H1 (cell line): Measurements from ENCODE around the gene PNPLA8. TPM values are rescaled to one million over a fixed set of nuclear protein-coding genes. Genes with fewer than 3 reads are reported as not detected.
A peak's percentile ranks its signal among the peaks of the same experiment; 100 is the strongest.

Source experiments
- CTCF ChIA-PET: fragments of 300-600 bp; sonication (Branson Sonifier 250); formaldehyde crosslinking; loops from one replicate; lab custom pipeline; 2021; ENCODE audit not compliant: partially characterized antibody; lab: Charles Lee
- POLR2A ChIA-PET: fragments of 300-600 bp; sonication (Branson Sonifier 250); formaldehyde crosslinking; loops from one replicate; lab custom pipeline; 2021; ENCODE audit warnings: inconsistent platforms; ENCODE audit not compliant: partially characterized antibody; lab: Charles Lee
- DNase-seq, 2 experiments: peaks; one replicate each; pipeline versions ENCODE4 v3.0.0 to v3.0.0-alpha.2; 2010 to 2022; ENCODE audit warnings: low spot score in 2 of 2, low read depth in 1 of 2, mixed read lengths in 1 of 2
- FAIRE-seq: peaks from 2 replicates; lab custom pipeline; 2011; peaks lifted over from hg19 to GRCh38; lab: Jason Lieb, UNC
- H2AFZ ChIP-seq: 2 replicates; pipeline ENCODE4 v1.8.1; 2012; ENCODE audit warnings: low read length, inconsistent platforms
- H2AK5ac ChIP-seq: 2 replicates; pipeline ENCODE4 v1.6.1; 2013; ENCODE audit warnings: low read depth, low read length
- H2BK120ac ChIP-seq: replicated peaks from 2 replicates; pipeline ENCODE3; 2013; ENCODE audit warnings: low read depth, low read length, inconsistent platforms
- H2BK12ac ChIP-seq: 2 replicates; pipeline ENCODE4 v1.6.1; 2013; ENCODE audit warnings: low read depth, low read length
- H2BK15ac ChIP-seq: 2 replicates; pipeline ENCODE4 v1.6.1; 2013; ENCODE audit warnings: low read length
- H2BK20ac ChIP-seq: 2 replicates; pipeline ENCODE4 v1.6.1; 2013; ENCODE audit warnings: low read length
- H2BK5ac ChIP-seq: 2 replicates; pipeline ENCODE4 v1.6.1; 2013; ENCODE audit warnings: low read depth, low read length
- H3K14ac ChIP-seq: 2 replicates; pipeline ENCODE4 v1.6.1; 2013; ENCODE audit warnings: inconsistent platforms; ENCODE audit not compliant: insufficient read length
- H3K18ac ChIP-seq: 2 replicates; pipeline ENCODE4 v1.6.1; 2013; ENCODE audit warnings: low read length; ENCODE audit errors: extremely low read depth
- H3K23ac ChIP-seq: 2 replicates; pipeline ENCODE4 v1.6.1; 2013; ENCODE audit warnings: inconsistent platforms; ENCODE audit not compliant: insufficient read length
- H3K23me2 ChIP-seq: 2 replicates; pipeline ENCODE4 v1.6.1; 2013; ENCODE audit warnings: low read depth, low read length
- H3K27ac ChIP-seq: 2 replicates; pipeline ENCODE4 v1.6.1; 2011; ENCODE audit warnings: low read depth, low read length, inconsistent platforms
- H3K27me3 ChIP-seq, 4 experiments: replicated peaks in 1 of 4; 1 replicate in 1 of 4; 2 replicates in 3 of 4; pipeline versions ENCODE4 v1.6.1 to v1.8.1; 2011 to 2013; ENCODE audit warnings: low read length in 3 of 4, mild to moderate bottlenecking in 3 of 4, inconsistent platforms in 2 of 4, mixed read lengths in 2 of 4, moderate library complexity in 1 of 4; ENCODE audit not compliant: control insufficient read depth in 3 of 4, insufficient read depth in 3 of 4; ENCODE audit errors: extremely low read depth in 1 of 4
- H3K36me3 ChIP-seq, 4 experiments: 2 replicates each; pipeline versions ENCODE4 v1.6.1 to v1.8.1; 2011 to 2013; ENCODE audit warnings: mild to moderate bottlenecking in 4 of 4, low read length in 3 of 4, moderate library complexity in 2 of 4, control low read depth in 1 of 4, inconsistent platforms in 1 of 4; ENCODE audit not compliant: insufficient read depth in 4 of 4, control insufficient read depth in 2 of 4
- H3K4ac ChIP-seq: replicated peaks from 2 replicates; pipeline ENCODE3; 2013; ENCODE audit warnings: low read length, low read depth, mixed read lengths, inconsistent platforms; ENCODE audit not compliant: insufficient read length
- H3K4me1 ChIP-seq, 4 experiments: replicated peaks in 1 of 4; 1 replicate in 1 of 4; 2 replicates in 3 of 4; pipeline versions ENCODE4 v1.6.1 to v1.8.1; 2011 to 2013; ENCODE audit warnings: low read length in 3 of 4, inconsistent platforms in 2 of 4, mixed read lengths in 1 of 4; ENCODE audit not compliant: insufficient read depth in 4 of 4, control insufficient read depth in 3 of 4
- H3K4me2 ChIP-seq, 2 experiments: 2 replicates each; pipeline versions ENCODE4 v1.6.1 to v1.8.1; 2011 to 2013; ENCODE audit warnings: low read depth in 2 of 2, low read length in 2 of 2, control low read depth in 1 of 2, inconsistent platforms in 1 of 2, mild to moderate bottlenecking in 1 of 2; ENCODE audit not compliant: insufficient read depth in 1 of 2
- H3K4me3 ChIP-seq, 4 experiments: fragments of 200-600, 300-600 bp in 1 of 4; sonication (generic), shearing (Covaris generic), sonication (Bioruptor Twin) in 1 of 4; 2 replicates each; pipeline versions ENCODE4 v1.5.1 to v1.8.1; 2011 to 2016; ENCODE audit warnings: low read length in 4 of 4, low read depth in 3 of 4, control low read depth in 2 of 4, inconsistent platforms in 2 of 4, mild to moderate bottlenecking in 2 of 4, mixed read lengths in 1 of 4, moderate library complexity in 1 of 4; ENCODE audit not compliant: insufficient read depth in 2 of 4; ENCODE audit errors: extremely low read depth in 1 of 4
- H3K56ac ChIP-seq: replicated peaks from 2 replicates; pipeline ENCODE3; 2013; ENCODE audit warnings: low read depth, mild to moderate bottlenecking, mixed read lengths, low read length, inconsistent platforms; ENCODE audit not compliant: insufficient read length
- H3K79me1 ChIP-seq: 2 replicates; pipeline ENCODE4 v1.6.1; 2013; ENCODE audit warnings: low read depth, low read length, control low read depth
- H3K79me2 ChIP-seq, 2 experiments: 2 replicates each; pipeline versions ENCODE4 v1.6.1 to v1.8.1; 2012 to 2013; ENCODE audit warnings: low read length in 2 of 2, mild to moderate bottlenecking in 2 of 2, inconsistent platforms in 1 of 2; ENCODE audit not compliant: insufficient read depth in 2 of 2, control insufficient read depth in 1 of 2
- H3K9ac ChIP-seq, 4 experiments: replicated peaks in 1 of 4; 1 replicate in 1 of 4; 2 replicates in 3 of 4; pipeline versions ENCODE4 v1.6.1 to v1.8.1; 2011 to 2013; ENCODE audit warnings: low read depth in 3 of 4, low read length in 3 of 4, control low read depth in 2 of 4, mild to moderate bottlenecking in 2 of 4, moderate library complexity in 2 of 4, inconsistent platforms in 1 of 4; ENCODE audit errors: extremely low read depth in 1 of 4
- H3K9me3 ChIP-seq, 2 experiments: 2 replicates each; pipeline versions ENCODE4 v1.6.1 to v1.8.1; 2012 to 2013; ENCODE audit warnings: mild to moderate bottlenecking in 2 of 2, moderate library complexity in 2 of 2, control low read depth in 1 of 2, inconsistent platforms in 1 of 2, low read depth in 1 of 2, low read length in 1 of 2, mixed read lengths in 1 of 2; ENCODE audit not compliant: insufficient read depth in 2 of 2
- H4K20me1 ChIP-seq, 2 experiments: replicated peaks in 1 of 2; 2 replicates each; pipeline versions ENCODE3 to v1.8.1; 2011 to 2013; ENCODE audit warnings: inconsistent platforms in 2 of 2, low read length in 2 of 2, mild to moderate bottlenecking in 1 of 2; ENCODE audit not compliant: insufficient read depth in 2 of 2, control insufficient read depth in 1 of 2
- H4K5ac ChIP-seq: 2 replicates; pipeline ENCODE4 v1.6.1; 2013; ENCODE audit warnings: low read length, low read depth, mixed read lengths, inconsistent platforms; ENCODE audit not compliant: insufficient read length
- H4K8ac ChIP-seq: 2 replicates; pipeline ENCODE4 v1.8.0; 2013; ENCODE audit warnings: mild to moderate bottlenecking, moderate library complexity, low read length, inconsistent platforms; ENCODE audit not compliant: insufficient read depth; ENCODE audit errors: extremely low read depth
- H4K91ac ChIP-seq: replicated peaks from 2 replicates; pipeline ENCODE3; 2013; ENCODE audit warnings: low read length, mixed read lengths, inconsistent platforms; ENCODE audit not compliant: insufficient read length
- ATF3 ChIP-seq: IDR thresholded peaks from 2 replicates; pipeline ENCODE4 v1.6.1; 2011; ENCODE audit warnings: low read depth, mild to moderate bottlenecking, low read length; ENCODE audit not compliant: insufficient read depth
- BRCA1 ChIP-seq: IDR thresholded peaks from 2 replicates; pipeline ENCODE4 v1.6.1; 2012; ENCODE audit warnings: low read depth, low read length, improper control_type of control experiment
- FOSL1 ChIP-seq: IDR thresholded peaks from 2 replicates; pipeline ENCODE4 v1.6.1; 2011; ENCODE audit warnings: mild to moderate bottlenecking, low read depth, low read length, moderate library complexity; ENCODE audit not compliant: insufficient read depth
- KDM5A ChIP-seq: fragments of 200-600 bp; IDR thresholded peaks from 2 replicates; pipeline ENCODE4 v1.7.1; 2012; ENCODE audit warnings: mild to moderate bottlenecking, low read length, inconsistent platforms, mixed read lengths
- POU5F1 ChIP-seq: IDR thresholded peaks from 2 replicates; pipeline ENCODE4 v1.6.1; 2011; ENCODE audit warnings: low read depth, mild to moderate bottlenecking, low read length, moderate library complexity
- RFX5 ChIP-seq: IDR thresholded peaks from 2 replicates; pipeline ENCODE4 v1.6.1; 2011; ENCODE audit warnings: low read depth, low read length, improper control_type of control experiment, borderline replicate concordance
- SUZ12 ChIP-seq: fragments of 200-600 bp; sonication (generic); IDR thresholded peaks from 2 replicates; pipeline ENCODE4 v1.6.1; 2012; ENCODE audit warnings: mild to moderate bottlenecking, inconsistent platforms, low read length, moderate library complexity, mixed read lengths
- TAF1 ChIP-seq: IDR thresholded peaks from 2 replicates; pipeline ENCODE4 v1.6.1; 2011; ENCODE audit warnings: mild to moderate bottlenecking, low read depth, low read length
- USF2 ChIP-seq: IDR thresholded peaks from 2 replicates; pipeline ENCODE4 v1.6.1; 2011; ENCODE audit warnings: low read length, improper control_type of control experiment
- WGBS, 2 experiments: shearing (Covaris generic) in 1 of 2; methylation state at CpG; one replicate each; pipeline versions ENCODE4 v1.1.6 to v1.1.7; 2013 to 2015; ENCODE audit warnings: low lambda C conversion rate in 2 of 2, mixed read lengths in 2 of 2, inconsistent platforms in 1 of 2, low coverage in 1 of 2, missing lambda C conversion rate in 1 of 2; ENCODE audit not compliant: insufficient replicate concordance in 2 of 2, insufficient coverage in 1 of 2, insufficient read length in 1 of 2; ENCODE audit errors: extremely low coverage in 1 of 2, missing lambda C conversion rate in 1 of 2; 5-methylcytosine and 5-hydroxymethylcytosine counted together
- polyA plus RNA-seq, 7 experiments: library from polyadenylated mRNA; depleted of rRNA in 3 of 7; stranded (reverse) in 5 of 7; unstranded in 2 of 7; fragments of >200 nt in 5 of 7; fragments of 200-250 nt in 2 of 7; gene quantifications; 1 replicate in 5 of 7; 2 replicates in 1 of 7; 4 replicates in 1 of 7; pipeline versions ENCODE4 v1.2.1 to v1.2.3, GENCODE V29; 2011 to 2013; ENCODE audit warnings: missing spikeins in 2 of 7, mixed read lengths in 2 of 7
- total RNA-seq: library from RNA; stranded (reverse); fragmentation: NEBNext Ultra II Directional; extraction: Animal tissue kit (Norgen Biotek cat#: 25700); gene quantifications from 2 replicates; pipeline ENCODE4 v1.2.1, GENCODE V29; 2021

PNPLA8 gene
- total and polyA plus RNA-seq, 2 of the 8 experiments (the other 6 are each of a cell fraction or from before 2014, with no cell fraction given) = 3.8 to 11.2 TPM

GRCh38 chr7:108569381-108570145, 43.6 kb upstream of the PNPLA8 start, which contains the start of the genes DNAJB9 and THAP5:
Gene DNAJB9, plus strand, starts transcription at chr7:108569874. Its CDS starts 1,853 bp downstream, at chr7:108571727.
Gene THAP5, minus strand, starts transcription at chr7:108569706. Its CDS starts 137 bp downstream, at chr7:108569569.
- peaks cover 0 to 32% (median 9%) of the 10 kb centered on the region in 4 experiments; a peak in 4 of 8 replicates for H3K36me3 ChIP-seq
- peaks cover 0 to 4% (median 1%) of the 10 kb centered on the region in 4 experiments; a peak in 1 of 7 replicates for H3K4me1 ChIP-seq
- H3K56ac ChIP-seq = peak within 1 kb of the TSS; percentile 94
- no peaks in the 10 kb centered on the region; the same call in 1 of the 2 replicates for H3K79me1 ChIP-seq
- H3K23me2 ChIP-seq = peaks cover 4% of the 10 kb centered on the region; the same call in 1 of the 2 replicates
- H3K9me3 ChIP-seq = no peaks in the 10 kb centered on the region
- peak within 1 kb of the TSS; percentile 72 for H4K5ac ChIP-seq
- no peak within 1 kb of the TSS for H2BK12ac ChIP-seq
- POLR2A ChIA-PET = interaction anchor here (0.7 to 2.3 kb wide), 9 partner anchors 8 to 44 kb away, joined by 3 to 21 read pairs (median 4); partner anchors contain the start of gene PNPLA8
- H3K4ac ChIP-seq = no peak within 1 kb of the TSS
- H2BK120ac ChIP-seq = peak within 1 kb of the TSS; percentile 57
- no peak within 1 kb of the TSS for H3K14ac ChIP-seq
- CTCF ChIA-PET = interaction anchor here (0.9 kb wide), 1 partner anchor 42 kb away, joined by 4 read pairs; no protein-coding TSS in a partner anchor
- H3K79me2 ChIP-seq = peaks cover 4 to 75% of the 10 kb centered on the region in 2 experiments; a peak in 3 of 4 replicates
- H3K9ac ChIP-seq = peak within 1 kb of the TSS; percentile 88 to 94 (median 90)
- H3K4me3 ChIP-seq = peak within 1 kb of the TSS; percentile 75 to 90 (median 82)
- peak within 1 kb of the TSS; percentile 92 for H2BK5ac ChIP-seq
- H3K27ac ChIP-seq = peak within 1 kb of the TSS; percentile 95
- H2BK15ac ChIP-seq = no peak within 1 kb of the TSS
- no peak within 1 kb of the TSS for H2BK20ac ChIP-seq
- no peaks in the 10 kb centered on the region for H4K20me1 ChIP-seq
- H3K4me2 ChIP-seq = peak within 1 kb of the TSS; percentile 74 to 88
- H3K27me3 ChIP-seq = no peaks in the 10 kb centered on the region
- H4K91ac ChIP-seq = peak within 1 kb of the TSS; percentile 59
- DNase-seq (peak; percentile 94 to 98), FAIRE-seq (no peak)
- H2AK5ac ChIP-seq = no peak within 1 kb of the TSS
- peak within 1 kb of the TSS; percentile 25; the same call in 1 of the 2 replicates for H2AFZ ChIP-seq
- H4K8ac ChIP-seq = peak within 1 kb of the TSS; percentile 99
- peak within 1 kb of the TSS; percentile 27 for H3K23ac ChIP-seq
- peak within 1 kb of the TSS; percentile 76 for H3K18ac ChIP-seq
- WGBS, 2 experiments = 2% methylated on average over 64 of the region's 65 CpGs; no CpG with 5 or more reads in 1 of the 2 experiments
- TF ChIP-seq TAF1 (peak; percentile 86), KDM5A (no peak; the same call in 1 of the 2 replicates), BRCA1 (no peak), ATF3 (peak; percentile 91), SUZ12 (no peak), FOSL1 (no peak), USF2 (peak; percentile 99), POU5F1 (no peak), RFX5 (no peak)
